Activated CD8-positive, alpha-beta memory T cell treated with anti-CD3 and anti-CD28 coated beads, Interleukin-2, amount 10 ng/mL, durations not matched to agents 7 days and 5 days (primary cell): ENCODE results near the gene PRSS36. TPM values are rescaled to one million over a fixed set of nuclear protein-coding genes. Genes with fewer than 3 reads are reported as not detected.

Experiments
- ATAC-seq: fragments of 150-1000 bp; cut with Tn5 transposase; one replicate; pipeline ENCODE4 v1.10.0; 2021; ENCODE audit warnings: moderate library complexity
- CTCF ChIA-PET: fragments of 350-600 bp; sonication (Branson Sonifier 250); formaldehyde crosslinking; loops from one replicate; lab custom pipeline; 2021; ENCODE audit warnings: antibody characterized with exemption; lab: Charles Lee
- DNase-seq: peaks from one replicate; pipeline ENCODE4 v3.0.0-alpha.2; 2020
- H3K27ac Mint-ChIP-seq: one replicate; pipeline ENCODE4 v1.8.0; 2021; ENCODE audit warnings: mild to moderate bottlenecking, mixed read lengths
- H3K27me3 Mint-ChIP-seq: one replicate; pipeline ENCODE4 v1.8.0; 2021; ENCODE audit warnings: mixed read lengths
- H3K36me3 Mint-ChIP-seq: one replicate; pipeline ENCODE4 v1.8.0; 2021; ENCODE audit warnings: mild to moderate bottlenecking, mixed read lengths
- H3K4me1 Mint-ChIP-seq: one replicate; pipeline ENCODE4 v1.8.0; 2021; ENCODE audit warnings: mixed read lengths
- H3K4me3 Mint-ChIP-seq: one replicate; pipeline ENCODE4 v1.8.0; 2021; ENCODE audit warnings: mild to moderate bottlenecking, moderate library complexity, mixed read lengths
- H3K9me3 Mint-ChIP-seq: one replicate; pipeline ENCODE4 v1.8.0; 2022; ENCODE audit warnings: low read depth, mixed read lengths
- total RNA-seq, 2 experiments: library from RNA; stranded (reverse); gene quantifications; one replicate each; pipeline ENCODE4 v1.2.3, GENCODE V29; 2021

Gene PRSS36
- total RNA-seq, 2 experiments from 2014 or later, result 0.59 to 0.96 TPM

DNA sequence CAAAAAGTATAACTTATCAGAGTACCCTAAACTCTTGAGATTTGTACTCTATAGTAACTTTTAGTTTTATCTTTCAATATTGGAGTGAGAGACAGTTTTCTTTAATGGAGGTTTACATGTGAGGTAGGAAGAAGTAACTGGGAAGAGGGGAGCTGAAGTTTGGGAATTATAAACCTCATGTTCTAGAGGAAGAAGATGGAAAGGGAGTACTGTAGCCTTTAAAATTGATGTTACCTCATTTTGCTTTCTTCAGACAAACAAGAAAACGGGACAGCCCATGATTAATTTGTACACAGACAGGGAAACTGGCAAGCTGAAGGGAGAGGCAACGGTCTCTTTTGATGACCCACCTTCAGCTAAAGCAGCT, 39.5 kb upstream of the PRSS36 start:
- no peaks in the 10 kb centered on the region for H3K27me3 Mint-ChIP-seq
- H3K36me3 Mint-ChIP-seq, result peaks cover 92% of the 10 kb centered on the region
- ATAC-seq, result no peak
- H3K4me1 Mint-ChIP-seq, result peaks cover 79% of the 10 kb centered on the region
- CTCF ChIA-PET, result interaction anchor here (1.5 kb wide), 1 partner anchor 27 kb away, joined by 3 read pairs; no protein-coding TSS in a partner anchor
- H3K9me3 Mint-ChIP-seq, result no peaks in the 10 kb centered on the region
- peak overlapping the region; percentile 6 for H3K27ac Mint-ChIP-seq
- no peak overlapping the region for H3K4me3 Mint-ChIP-seq
- DNase-seq, result no peak

DNA sequence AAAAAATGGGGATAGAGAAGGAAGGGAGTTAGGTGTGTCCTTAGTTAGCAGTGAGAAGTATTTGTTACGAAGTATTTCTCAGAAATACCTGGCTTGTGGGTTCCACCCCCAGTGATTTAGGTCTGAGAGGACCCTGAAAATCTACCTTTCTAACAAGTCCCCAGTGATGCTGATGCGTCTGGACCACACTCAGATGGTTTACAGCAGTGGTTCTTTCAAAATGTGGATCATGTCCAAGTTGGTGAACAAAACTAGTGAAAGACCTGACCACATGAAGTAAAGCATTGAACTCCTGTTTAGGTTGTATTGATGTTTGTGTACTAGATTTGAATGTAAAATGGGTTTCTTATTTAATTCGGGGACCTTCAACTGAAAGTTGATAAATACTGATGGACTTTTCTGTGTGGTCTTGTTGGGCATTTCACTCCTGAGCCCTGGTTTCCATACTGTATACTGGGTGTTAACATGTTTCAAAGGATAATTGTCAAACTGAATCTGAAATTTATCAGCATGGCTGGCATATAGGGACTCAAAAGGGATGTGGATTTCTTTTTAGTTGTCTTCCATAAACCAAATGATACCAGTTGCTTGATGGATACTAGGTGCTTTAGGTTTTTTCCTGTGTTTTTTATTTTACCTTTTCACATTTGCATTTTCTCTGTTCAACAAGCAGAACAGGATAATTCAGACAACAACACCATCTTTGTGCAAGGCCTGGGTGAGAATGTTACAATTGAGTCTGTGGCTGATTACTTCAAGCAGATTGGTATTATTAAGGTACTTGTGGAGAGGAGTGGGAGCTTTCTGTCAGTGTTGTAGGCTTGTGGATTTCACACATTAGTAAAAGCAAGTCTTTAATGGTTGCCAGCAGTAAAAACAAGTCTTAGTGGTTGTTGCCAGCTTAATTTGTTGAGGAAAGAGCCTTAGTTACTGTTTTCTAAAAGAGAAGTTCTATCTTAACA, 38.9 kb upstream of the PRSS36 start:
- CTCF ChIA-PET, result interaction anchor here (1.5 kb wide), 1 partner anchor 12 kb away, joined by 6 read pairs; no protein-coding TSS in a partner anchor
- no peak for ATAC-seq
- no peak for DNase-seq
- Mint-ChIP-seq H3K4me1 (peaks cover 81% of the 10 kb centered on the region), H3K9me3 (no peaks in the 10 kb centered on the region), H3K27me3 (no peaks in the 10 kb centered on the region), H3K27ac (peak overlapping the region; percentile 30), H3K4me3 (no peak overlapping the region), H3K36me3 (peaks cover 91% of the 10 kb centered on the region)

DNA sequence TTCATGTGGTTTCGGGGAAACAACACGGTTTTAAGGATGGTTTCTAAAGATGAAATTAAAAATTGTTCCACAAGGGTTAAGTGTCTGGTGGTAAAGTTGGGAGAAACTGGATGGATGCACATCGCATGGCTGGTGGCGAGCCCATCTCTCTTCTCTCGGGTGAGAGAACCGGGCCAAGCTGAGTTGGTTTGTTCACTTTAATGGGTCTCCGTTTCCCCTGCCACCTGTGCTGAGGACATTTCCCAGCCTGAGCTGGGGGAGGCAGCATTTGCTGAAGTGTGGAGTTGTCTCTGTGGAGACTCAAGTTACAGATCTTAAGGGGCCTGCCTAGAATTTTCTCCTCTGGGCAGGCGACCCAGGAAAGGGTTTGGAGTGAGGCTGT, 37.9 kb upstream of the PRSS36 start:
- DNase-seq, result no peak
- ATAC-seq, result no peak
- CTCF ChIA-PET, result interaction anchor here (1.5 kb wide), 1 partner anchor 13 kb away, joined by 6 read pairs; no protein-coding TSS in a partner anchor
- H3K27me3 Mint-ChIP-seq, result no peaks in the 10 kb centered on the region
- H3K27ac Mint-ChIP-seq, result peak overlapping the region; percentile 31
- H3K4me1 Mint-ChIP-seq, result peaks cover 85% of the 10 kb centered on the region
- peaks cover 94% of the 10 kb centered on the region for H3K36me3 Mint-ChIP-seq
- no peak overlapping the region for H3K4me3 Mint-ChIP-seq
- H3K9me3 Mint-ChIP-seq, result no peaks in the 10 kb centered on the region

DNA sequence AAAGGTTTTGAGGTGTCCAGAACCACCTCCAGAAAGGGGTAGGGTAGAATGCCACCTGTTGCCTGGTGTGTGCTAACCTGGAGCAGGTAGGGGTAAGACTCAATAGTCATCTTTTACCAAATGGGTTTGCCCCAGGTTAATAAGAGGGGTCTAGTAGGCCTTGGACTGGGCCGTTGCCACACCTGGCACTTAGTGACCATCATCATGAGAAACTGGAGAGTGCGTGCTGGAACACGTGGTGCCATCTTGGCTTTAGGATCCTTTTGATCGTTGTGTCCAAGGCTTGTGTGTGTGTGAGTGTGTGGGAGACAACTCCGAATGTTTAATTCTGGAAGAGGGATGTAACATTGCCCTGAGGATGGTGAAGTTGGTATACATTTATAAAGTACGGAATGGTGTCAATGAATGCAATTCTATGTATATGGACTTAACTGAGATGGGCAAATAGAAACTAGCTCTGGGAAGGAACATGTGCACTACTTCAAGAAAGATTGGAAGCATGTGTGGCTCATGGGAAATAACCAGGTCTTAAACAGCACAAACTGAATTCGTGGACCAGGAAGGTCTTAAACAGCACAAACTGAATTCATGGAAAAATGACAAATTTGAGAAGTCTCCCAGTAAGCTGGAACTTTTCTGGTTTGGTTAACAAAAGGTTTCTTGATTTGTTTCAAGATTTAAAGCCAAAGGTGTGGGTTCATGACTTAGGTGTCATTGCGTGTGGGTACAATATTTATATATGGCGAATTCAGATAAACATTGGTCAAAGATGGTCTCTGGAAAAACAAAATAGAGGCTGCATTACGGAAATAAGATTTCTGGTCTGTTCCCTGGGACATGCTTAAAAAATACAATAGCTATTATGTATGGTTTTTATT, 37.3 kb upstream of the PRSS36 start:
- Mint-ChIP-seq H3K27ac (peak overlapping the region; percentile 31), H3K36me3 (peaks cover 97% of the 10 kb centered on the region), H3K4me3 (no peak overlapping the region), H3K27me3 (no peaks in the 10 kb centered on the region), H3K9me3 (no peaks in the 10 kb centered on the region), H3K4me1 (peaks cover 90% of the 10 kb centered on the region)
- ATAC-seq (no peak), DNase-seq (no peak)
- CTCF ChIA-PET, result interaction anchor here (1.5 kb wide), 1 partner anchor 14 kb away, joined by 6 read pairs; no protein-coding TSS in a partner anchor

DNA sequence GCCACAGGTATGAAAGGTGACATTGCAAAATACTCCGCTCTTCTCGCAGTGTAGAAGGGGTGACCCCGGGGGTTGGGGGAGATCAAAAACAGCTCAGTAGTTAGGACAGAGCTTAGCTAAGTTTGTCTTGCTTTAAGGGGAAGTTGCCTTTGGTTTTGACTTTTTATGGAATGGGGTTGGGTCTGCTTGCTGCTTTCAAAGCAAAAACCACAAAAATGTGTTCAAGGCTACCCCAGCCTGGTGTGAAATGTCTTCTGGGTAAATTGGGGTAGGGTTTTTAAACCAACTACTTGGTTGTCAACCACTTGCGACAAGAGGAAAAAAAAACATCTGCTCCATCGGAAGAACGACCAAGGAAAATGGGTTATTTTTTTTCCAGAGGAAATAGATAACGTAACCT, 36.3 kb upstream of the PRSS36 start:
- no peaks in the 10 kb centered on the region for H3K9me3 Mint-ChIP-seq
- H3K4me3 Mint-ChIP-seq, result peak overlapping the region; percentile 5
- H3K27ac Mint-ChIP-seq, result peak overlapping the region; percentile 42
- peaks cover 87% of the 10 kb centered on the region for H3K4me1 Mint-ChIP-seq
- CTCF ChIA-PET, result no interaction called here
- ATAC-seq (no peak), DNase-seq (no peak)
- H3K27me3 Mint-ChIP-seq, result no peaks in the 10 kb centered on the region
- H3K36me3 Mint-ChIP-seq, result peaks cover 96% of the 10 kb centered on the region

DNA sequence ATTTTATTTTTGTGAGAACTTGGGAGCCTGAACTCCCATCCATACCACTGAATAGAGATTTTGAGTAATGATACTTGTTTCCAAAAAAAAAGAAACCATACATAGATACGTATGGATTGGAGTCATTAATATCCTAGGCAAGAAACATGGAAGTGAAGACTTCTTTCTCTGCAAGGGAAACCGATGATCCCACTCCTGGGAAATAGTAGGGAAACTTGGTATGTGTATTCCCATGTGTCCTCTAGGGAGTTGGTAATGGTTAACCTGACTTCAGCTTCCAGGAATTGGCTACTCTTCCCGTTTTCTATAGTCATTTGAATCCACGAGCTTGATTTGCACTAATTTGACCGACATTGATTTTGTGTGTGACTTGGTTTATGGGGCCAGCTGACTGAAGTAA, 35.5 kb upstream of the PRSS36 start:
- peak overlapping the region; percentile 42 for H3K27ac Mint-ChIP-seq
- peaks cover 81% of the 10 kb centered on the region for H3K4me1 Mint-ChIP-seq

DNA sequence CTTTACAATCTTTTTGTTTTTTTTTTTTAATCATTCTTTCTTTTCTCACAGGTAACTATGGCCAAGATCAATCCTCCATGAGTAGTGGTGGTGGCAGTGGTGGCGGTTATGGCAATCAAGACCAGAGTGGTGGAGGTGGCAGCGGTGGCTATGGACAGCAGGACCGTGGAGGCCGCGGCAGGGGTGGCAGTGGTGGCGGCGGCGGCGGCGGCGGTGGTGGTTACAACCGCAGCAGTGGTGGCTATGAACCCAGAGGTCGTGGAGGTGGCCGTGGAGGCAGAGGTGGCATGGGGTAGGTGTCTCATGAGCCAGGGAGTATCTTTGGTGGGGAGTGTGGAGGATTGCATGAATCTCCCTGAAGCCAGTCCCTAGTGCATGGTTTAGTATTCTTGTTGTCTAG, 35.0 kb upstream of the PRSS36 start:
- Mint-ChIP-seq H3K27me3 (peaks cover 1% of the 10 kb centered on the region), H3K27ac (peak overlapping the region; percentile 64), H3K9me3 (no peaks in the 10 kb centered on the region), H3K4me1 (peaks cover 76% of the 10 kb centered on the region), H3K36me3 (peaks cover 90% of the 10 kb centered on the region), H3K4me3 (peak overlapping the region; percentile 6)
- ATAC-seq, result no peak
- no peak for DNase-seq
- CTCF ChIA-PET, result interaction anchor here (0.6 to 1.4 kb wide), 2 partner anchors 252 to 259 kb away, joined by 3 read pairs; no protein-coding TSS in a partner anchor

More for the DNA sequence above, 35.5 kb upstream of the PRSS36 start:
- Mint-ChIP-seq H3K9me3 (no peaks in the 10 kb centered on the region), H3K36me3 (peaks cover 92% of the 10 kb centered on the region), H3K27me3 (no peaks in the 10 kb centered on the region), H3K4me3 (peak overlapping the region; percentile 6)
- no peak for ATAC-seq
- CTCF ChIA-PET, result interaction anchor here (0.6 kb wide), 1 partner anchor 252 kb away, joined by 3 read pairs; no protein-coding TSS in a partner anchor
- no peak for DNase-seq

DNA sequence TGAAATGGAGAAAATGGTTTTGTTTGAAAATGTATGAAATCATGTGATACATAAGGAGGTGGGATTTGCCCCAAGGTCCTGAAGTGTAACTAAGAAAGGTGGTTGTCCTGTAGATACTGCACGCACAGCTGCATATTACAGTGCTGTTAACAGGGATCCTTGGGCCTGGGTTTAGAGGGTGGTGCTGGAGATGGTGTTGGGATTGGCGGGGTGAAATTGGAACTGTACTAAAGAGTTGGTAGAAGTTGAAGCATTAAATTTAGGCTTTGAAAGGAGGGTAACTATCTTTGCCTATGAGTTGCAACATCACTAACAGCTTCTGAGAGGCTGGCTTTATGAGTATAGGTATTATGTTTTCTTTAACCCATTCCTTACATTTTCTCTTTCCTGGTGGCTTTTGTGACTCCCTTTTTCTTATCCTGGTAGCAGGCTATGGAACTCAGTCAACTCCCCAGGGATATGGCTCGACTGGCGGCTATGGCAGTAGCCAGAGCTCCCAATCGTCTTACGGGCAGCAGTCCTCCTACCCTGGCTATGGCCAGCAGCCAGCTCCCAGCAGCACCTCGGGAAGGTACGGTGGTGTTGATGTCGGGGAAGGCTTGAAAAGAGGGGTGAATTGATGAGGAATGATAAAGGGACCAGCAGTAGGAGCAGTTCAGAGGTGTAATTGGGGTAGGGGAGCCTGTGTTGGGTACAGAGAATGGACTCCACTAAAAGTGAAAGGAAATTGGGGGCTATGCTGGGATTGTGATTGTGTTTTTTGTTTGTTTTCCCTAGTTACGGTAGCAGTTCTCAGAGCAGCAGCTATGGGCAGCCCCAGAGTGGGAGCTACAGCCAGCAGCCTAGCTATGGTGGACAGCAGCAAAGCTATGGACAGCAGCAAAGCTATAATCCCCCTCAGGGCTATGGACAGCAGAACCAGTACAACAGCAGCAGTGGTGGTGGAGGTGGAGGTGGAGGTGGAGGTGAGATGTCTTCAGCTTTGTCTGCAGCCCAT, 33.9 kb upstream of the PRSS36 start:
- ATAC-seq, result no peak
- peaks cover 79% of the 10 kb centered on the region for H3K36me3 Mint-ChIP-seq
- peak overlapping the region; percentile 50 for H3K27ac Mint-ChIP-seq
- H3K27me3 Mint-ChIP-seq, result peaks cover 2% of the 10 kb centered on the region
- H3K9me3 Mint-ChIP-seq, result no peaks in the 10 kb centered on the region
- CTCF ChIA-PET, result interaction anchor here (1.3 to 2.6 kb wide), 3 partner anchors 41 to 260 kb away, joined by 3 to 14 read pairs (median 4); no protein-coding TSS in a partner anchor
- H3K4me3 Mint-ChIP-seq, result peak overlapping the region; percentile 91
- no peak for DNase-seq
- peaks cover 70% of the 10 kb centered on the region for H3K4me1 Mint-ChIP-seq

DNA sequence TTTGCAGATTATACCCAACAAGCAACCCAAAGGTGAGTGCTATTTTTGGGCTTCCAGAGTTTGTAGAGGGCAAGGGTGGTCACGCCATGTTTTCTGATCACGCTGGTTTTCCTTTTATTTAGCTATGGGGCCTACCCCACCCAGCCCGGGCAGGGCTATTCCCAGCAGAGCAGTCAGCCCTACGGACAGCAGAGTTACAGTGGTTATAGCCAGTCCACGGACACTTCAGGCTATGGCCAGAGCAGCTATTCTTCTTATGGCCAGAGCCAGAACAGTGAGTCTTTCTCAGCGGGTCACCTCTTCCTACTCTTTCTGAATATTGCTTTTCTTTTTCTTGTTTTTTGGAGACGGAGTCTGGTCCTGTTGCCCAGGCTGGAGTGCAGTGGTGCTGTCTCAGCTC, 32.5 kb upstream of the PRSS36 start:
- ATAC-seq, result no peak
- DNase-seq, result no peak
- Mint-ChIP-seq H3K36me3 (peaks cover 65% of the 10 kb centered on the region), H3K9me3 (no peaks in the 10 kb centered on the region), H3K4me3 (peak overlapping the region; percentile 91), H3K4me1 (peaks cover 69% of the 10 kb centered on the region), H3K27ac (peak overlapping the region; percentile 96), H3K27me3 (peaks cover 2% of the 10 kb centered on the region)
- CTCF ChIA-PET, result interaction anchor here (0.7 to 2.6 kb wide), 3 partner anchors 27 to 260 kb away, joined by 3 to 14 read pairs (median 3); partner anchors contain the start of gene ZNF843

DNA sequence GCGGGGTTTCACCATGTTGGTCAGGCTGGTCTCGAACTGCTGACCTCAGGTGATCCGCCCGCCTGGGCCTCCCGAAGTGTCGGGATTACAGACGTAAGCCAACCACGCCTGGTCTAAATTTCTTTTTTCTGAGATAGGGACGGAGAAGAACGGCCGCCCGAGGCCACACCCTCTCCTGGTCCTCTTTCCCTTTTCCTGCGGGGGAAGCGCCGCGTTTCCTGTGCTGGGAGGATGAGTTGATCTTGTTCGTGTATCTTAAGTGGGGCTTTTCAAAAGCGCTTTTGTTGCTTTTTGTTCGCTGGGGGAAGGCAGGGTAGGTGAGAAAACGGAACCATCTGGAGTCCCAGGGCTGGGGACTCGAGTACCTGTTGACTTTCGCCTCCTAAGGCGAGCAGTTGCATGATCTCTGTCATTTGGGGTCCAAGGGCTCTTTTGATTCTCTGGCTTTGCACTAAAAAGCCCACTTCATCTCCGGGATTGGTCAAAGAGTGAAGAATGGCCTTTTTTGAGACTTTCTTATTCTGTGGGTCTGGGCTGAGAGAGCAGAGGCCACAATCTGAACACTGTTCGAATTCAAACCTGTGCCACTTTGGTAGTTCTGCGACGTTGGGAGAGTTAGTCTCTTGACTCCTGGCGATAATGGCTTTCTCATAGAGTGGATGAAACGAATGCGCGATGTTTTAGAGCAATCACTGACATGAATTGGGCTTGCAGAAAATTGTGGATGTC, 31.4 kb upstream of the PRSS36 start:
- peaks cover 54% of the 10 kb centered on the region for H3K36me3 Mint-ChIP-seq
- peaks cover 2% of the 10 kb centered on the region for H3K27me3 Mint-ChIP-seq
- CTCF ChIA-PET, result interaction anchor here (0.6 to 2.1 kb wide), 4 partner anchors 39 to 692 kb away, joined by 3 to 7 read pairs (median 3); partner anchors contain the start of gene ZNF267
- peaks cover 68% of the 10 kb centered on the region for H3K4me1 Mint-ChIP-seq
- peak; percentile 63 for DNase-seq
- H3K9me3 Mint-ChIP-seq, result no peaks in the 10 kb centered on the region
- peak; percentile 1 for ATAC-seq
- H3K4me3 Mint-ChIP-seq, result peak overlapping the region; percentile 91
- H3K27ac Mint-ChIP-seq, result peak overlapping the region; percentile 96

DNA sequence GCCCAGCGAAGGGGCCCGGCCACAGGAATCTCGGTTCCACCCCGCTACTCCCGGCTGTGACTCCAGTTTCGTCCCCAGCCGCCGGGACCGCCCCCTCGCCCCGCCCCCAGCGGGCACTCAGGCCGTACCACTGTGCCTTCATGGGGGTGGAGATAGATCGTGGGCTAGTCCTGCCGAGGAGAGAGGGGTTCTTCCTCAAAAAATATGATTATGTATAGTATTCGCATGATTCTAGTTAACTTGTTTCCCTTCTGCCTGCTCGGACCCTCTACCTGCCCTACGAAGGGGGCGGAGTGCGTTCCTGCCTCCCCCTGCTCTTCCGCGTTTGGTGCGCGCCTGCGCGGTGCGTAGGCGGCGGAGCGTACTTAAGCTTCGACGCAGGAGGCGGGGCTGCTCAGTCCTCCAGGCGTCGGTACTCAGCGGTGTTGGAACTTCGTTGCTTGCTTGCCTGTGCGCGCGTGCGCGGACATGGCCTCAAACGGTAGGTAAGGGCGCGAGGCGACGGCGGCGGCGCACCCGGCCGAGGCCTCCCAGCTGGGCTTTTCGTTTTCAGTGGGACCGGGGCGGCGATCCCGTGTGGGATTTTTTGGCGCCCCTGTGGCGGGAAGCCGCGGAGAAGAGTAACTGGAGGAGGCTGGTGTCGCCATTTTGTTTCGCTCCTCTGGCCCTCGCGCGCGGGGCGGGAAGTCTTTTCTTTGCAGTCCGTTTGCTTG, 30.0 kb upstream of the PRSS36 start, which contains the start of gene FUS:
Gene FUS (plus strand): TSS at position 393 of the 713 bp plus-strand sequence. CDS start 76 bp downstream, at position 469.
- Mint-ChIP-seq H3K9me3 (no peaks in the 10 kb centered on the region), H3K4me1 (peaks cover 55% of the 10 kb centered on the region), H3K27me3 (peaks cover 2% of the 10 kb centered on the region), H3K4me3 (peak within 1 kb of the TSS; percentile 91), H3K27ac (peak within 1 kb of the TSS; percentile 96), H3K36me3 (peaks cover 40% of the 10 kb centered on the region)
- DNase-seq (peak; percentile 91), ATAC-seq (peak; percentile 60)
- CTCF ChIA-PET, result interaction anchor here (0.8 to 2.1 kb wide), 7 partner anchors 18 to 694 kb away, joined by 3 to 8 read pairs (median 4); partner anchors contain the start of gene ZNF267
